K562 (cell line): ENCODE data around the gene RCC2. TPM values are rescaled to one million over a fixed set of nuclear protein-coding genes. Genes with fewer than 3 reads are reported as not detected.

Experiments
- ASH1L ChIP-seq: fragments of 450-650 bp; IDR thresholded peaks from 2 replicates; pipeline ENCODE4 v1.6.1; 2018; ENCODE audit warnings: borderline replicate concordance, mild to moderate bottlenecking, low read depth; ENCODE audit not compliant: partially characterized antibody
- BRCA1 ChIP-seq, 2 experiments: fragments of 450-650 bp in 1 of 2; sonication (generic) in 1 of 2; formaldehyde crosslinking in 1 of 2; IDR thresholded peaks; 2 replicates each; pipeline versions ENCODE4 v1.5.0 to v1.6.1; 2017 to 2020; ENCODE audit warnings: mild to moderate bottlenecking in 1 of 2, missing genetic modification reagents in 1 of 2
- DIDO1 ChIP-seq: fragments of 450-650 bp; IDR thresholded peaks from 2 replicates; pipeline ENCODE4 v1.6.1; 2016; ENCODE audit warnings: low read depth, missing biosample characterization, missing genetic modification characterization
- HES1 ChIP-seq: fragments of 450-650 bp; IDR thresholded peaks from 2 replicates; pipeline ENCODE4 v1.6.1; 2016; ENCODE audit warnings: low read depth, mild to moderate bottlenecking, moderate library complexity
- MAFG ChIP-seq: fragments of 450-650 bp; conservative IDR thresholded peaks from 2 replicates; pipeline ENCODE4 v1.6.1; 2016; ENCODE audit warnings: missing genetic modification characterization, missing compliant biosample characterization
- MNT ChIP-seq, 2 experiments: fragments of 450-650 bp; conservative IDR thresholded peaks; 2 replicates each; pipeline ENCODE4 v1.6.1; 2017; ENCODE audit warnings: mild to moderate bottlenecking in 2 of 2, moderate library complexity in 2 of 2
- MYNN ChIP-seq, 2 experiments: sonication (generic); formaldehyde crosslinking in 1 of 2; IDR thresholded peaks; 2 replicates each; pipeline versions ENCODE4 v1.5.0 to v1.6.1; 2016 to 2020; ENCODE audit warnings: antibody characterized with exemption in 1 of 2, missing genetic modification reagents in 1 of 2
- NCOA6 ChIP-seq: fragments of 450-650 bp; IDR thresholded peaks from 2 replicates; pipeline ENCODE4 v1.6.1; 2017; ENCODE audit warnings: mild to moderate bottlenecking
- NEUROD1 ChIP-seq: fragments of 150-350 bp; IDR thresholded peaks from 2 replicates; pipeline ENCODE4 v1.6.1; 2014; ENCODE audit warnings: borderline replicate concordance, low read length, low read depth; ENCODE audit not compliant: partially characterized antibody
- PATZ1 ChIP-seq: fragments of 250-450 bp; sonication (Bioruptor Pico); IDR thresholded peaks from 2 replicates; pipeline ENCODE4 v1.5.0; 2020; ENCODE audit warnings: mild to moderate bottlenecking, borderline replicate concordance
- RAD51 ChIP-seq: fragments of 450-650 bp; IDR thresholded peaks from 2 replicates; pipeline ENCODE4 v1.7.1; 2016; ENCODE audit warnings: low read depth, mild to moderate bottlenecking, borderline replicate concordance
- RERE ChIP-seq: sonication (generic); formaldehyde crosslinking; IDR thresholded peaks from 2 replicates; pipeline ENCODE4 v1.8.0; 2023; ENCODE audit warnings: missing genetic modification reagents, mild to moderate bottlenecking, borderline replicate concordance
- ZFP36 ChIP-seq: fragments of 150-350 bp; IDR thresholded peaks from 2 replicates; pipeline ENCODE4 v1.6.1; 2018; ENCODE audit warnings: low read length, low read depth; ENCODE audit not compliant: partially characterized antibody
- ZNF212 ChIP-seq: fragments of 450-650 bp; formaldehyde crosslinking; IDR thresholded peaks from 2 replicates; pipeline ENCODE4 v1.4.0; 2020; ENCODE audit warnings: mild to moderate bottlenecking
- ZNF398 ChIP-seq: fragments of 250-450 bp; sonication (Bioruptor Pico); IDR thresholded peaks from 2 replicates; pipeline ENCODE4 v1.8.0; 2021; ENCODE audit warnings: moderate library complexity, mild to moderate bottlenecking, inconsistent platforms
- polyA plus RNA-seq, 8 experiments: library from polyadenylated mRNA; depleted of rRNA in 4 of 8; stranded (reverse) in 5 of 8; unstranded in 3 of 8; fragments of >200 nt; fragmentation: Nextera tagmentation in 2 of 8; fragmentation: Illumina TruSeq in 1 of 8; extraction: Ambion mirVana in 2 of 8; extraction: Trizol in 1 of 8; gene quantifications; 2 replicates each; pipeline versions ENCODE4 v1.2.1 to v1.2.3, GENCODE V29; 2011 to 2014; ENCODE audit warnings: inconsistent platforms in 1 of 8, missing spikeins in 1 of 8
- total RNA-seq, 7 experiments: library from RNA; depleted of rRNA in 6 of 7; stranded (reverse); fragments of >200 nt in 6 of 7; fragmentation: Illumina TruSeq in 2 of 7; extraction: Trizol in 2 of 7; gene quantifications; 2 replicates each; pipeline versions ENCODE4 v1.2.1 to v1.2.3, GENCODE V29; 2011 to 2021; ENCODE audit warnings: low replicate concordance in 1 of 7

RCC2 gene
- total and polyA plus RNA-seq, 9 of the 15 experiments (the other 6 are each of a cell fraction or from before 2014, with no cell fraction given): 31.8 to 292 (median 116) TPM

GRCh38 chr1:17400725-17401341, 38.6 kb downstream of the RCC2 start (continued):
- TF ChIP-seq ZNF398 (CRISPR knock-in tag): no peak
- TF ChIP-seq ASH1L: no peak
- TF ChIP-seq RAD51: no peak
- no peak for TF ChIP-seq MNT (conservative IDR thresholded peaks at IDR 0.05)
- no peak for TF ChIP-seq DIDO1
- TF ChIP-seq RERE (CRISPR knock-in tag): no peak
- no peak for TF ChIP-seq PATZ1
- no peak for TF ChIP-seq MAFG (tag)
- TF ChIP-seq BRCA1 (IDR thresholded peaks at IDR 0.05): no peak
- no peak for TF ChIP-seq BRCA1 (CRISPR knock-in tag; IDR thresholded peaks at IDR 0.05)
- TF ChIP-seq ZNF212: no peak
- no peak for TF ChIP-seq MYNN (IDR thresholded peaks at IDR 0.05)
- TF ChIP-seq MYNN (CRISPR knock-in tag; IDR thresholded peaks at IDR 0.05): no peak
- peak; percentile 46 for TF ChIP-seq ZFP36
- TF ChIP-seq NCOA6: no peak
- TF ChIP-seq NEUROD1: no peak
- TF ChIP-seq HES1: no peak
